Breast epithelium (tissue), 4 donors: Measurements from ENCODE around the gene RO60. TPM values are rescaled to one million over a fixed set of nuclear protein-coding genes. Genes with fewer than 3 reads are reported as not detected.

ENCODE experiments used
- DNase-seq, 2 donors: peaks; one replicate each; pipeline ENCODE4 v3.0.0-alpha.2; 2019; ENCODE audit warnings: low spot score in 2 of 2
- H3K27ac ChIP-seq, 2 donors: fragments of 200-600 bp; sonication (generic) in 1 of 2; one replicate each; pipeline ENCODE4 v1.5.1; 2016 to 2019; ENCODE audit warnings: mild to moderate bottlenecking in 1 of 2
- H3K27me3 ChIP-seq, 2 donors: fragments of 200-600 bp; sonication (generic) in 1 of 2; one replicate each; pipeline versions ENCODE4 v1.5.1 to v1.6.0; 2017 to 2019; ENCODE audit warnings: control low read depth in 1 of 2, mild to moderate bottlenecking in 1 of 2
- H3K36me3 ChIP-seq: fragments of 200-600 bp; one replicate; pipeline ENCODE4 v1.5.1; 2019
- H3K4me1 ChIP-seq, 2 donors: fragments of 200-600 bp; sonication (generic); one replicate each; pipeline ENCODE4 v1.5.1; 2016 to 2019; ENCODE audit warnings: control low read depth in 1 of 2
- H3K4me3 ChIP-seq, 3 donors: fragments of 200-600 bp; sonication (generic); 1 replicate in 2 of 3; 2 replicates in 1 of 3; pipeline ENCODE4 v1.5.1; 2016 to 2019; ENCODE audit warnings: mild to moderate bottlenecking in 3 of 3, moderate library complexity in 2 of 3
- H3K9me3 ChIP-seq, 2 donors: fragments of 200-600 bp; sonication (generic) in 1 of 2; one replicate each; pipeline ENCODE4 v1.5.1; 2016 to 2019; ENCODE audit warnings: control low read depth in 1 of 2
- CTCF ChIP-seq, 3 donors: fragments of 450-650 bp; IDR thresholded peaks; one replicate each; pipeline ENCODE4 v1.5.1; 2016 to 2017; ENCODE audit warnings: antibody characterized with exemption in 3 of 3, mild to moderate bottlenecking in 3 of 3, moderate library complexity in 3 of 3
- POLR2A ChIP-seq: fragments of 450-650 bp; IDR thresholded peaks from one replicate; pipeline ENCODE4 v1.6.1; 2016; ENCODE audit warnings: antibody characterized with exemption, mild to moderate bottlenecking, moderate library complexity
- POLR2AphosphoS5 ChIP-seq, 3 donors: sonication (generic); formaldehyde crosslinking; IDR thresholded peaks; one replicate each; pipeline ENCODE4 v1.6.1; 2017; ENCODE audit warnings: antibody characterized with exemption in 3 of 3
- intact Hi-C: fragments of 100-400 bp; cut with DNase I; formaldehyde crosslinking; loops from one replicate; pipeline ENCODE4 v1.15.1; 2023; ENCODE audit warnings: low total_unique reads
- total RNA-seq, 3 donors: library from RNA; depleted of rRNA; stranded (reverse); fragments of >200 nt; gene quantifications; one replicate each; pipeline ENCODE4 v1.1.0, GENCODE V29; 2016

Gene RO60
- total RNA-seq, 3 donors from 2014 or later, result 91.4 to 116 (median 95.1) TPM

DNA sequence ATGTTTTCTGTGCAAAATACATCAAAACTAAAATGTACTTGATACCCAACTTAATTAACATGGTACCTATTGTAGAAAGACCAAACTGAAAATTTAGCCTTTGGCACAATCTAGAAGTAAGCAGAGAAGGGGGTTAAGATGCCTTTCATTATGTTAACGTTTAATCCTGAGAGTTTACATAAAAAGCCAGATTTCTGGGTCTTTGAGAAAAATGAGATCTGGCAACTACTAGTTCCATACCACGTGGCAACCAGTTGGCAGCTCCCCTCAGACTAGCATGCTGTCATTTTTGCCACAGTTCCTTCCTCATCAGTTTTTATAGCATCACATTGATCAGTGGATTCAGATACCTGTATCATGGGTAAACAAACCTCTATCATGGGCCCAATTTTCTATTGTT, 1.5 kb downstream of the RO60 start:
- H3K27ac ChIP-seq, result peak overlapping the region; percentile 5 to 98
- intact Hi-C loops, result no loop called here

GRCh38 chr1:193062698-193063463, 3.5 kb downstream of the RO60 start:
- Histone ChIP-seq H3K9me3 (no peaks in the 10 kb centered on the region), H3K27me3 (no peaks in the 10 kb centered on the region), H3K4me3 (no peak overlapping the region), H3K27ac (no peak overlapping the region), H3K36me3 (no peaks in the 10 kb centered on the region), H3K4me1 (peaks cover 0 to 16% of the 10 kb centered on the region in 2 donors)
- intact Hi-C loops, result no loop called here
- no peak for TF ChIP-seq POLR2A
- no peak for TF ChIP-seq POLR2AphosphoS5 (IDR thresholded peaks at IDR 0.05)
- TF ChIP-seq CTCF (IDR thresholded peaks at IDR 0.05), result no peak
- DNase-seq, result no peak

More for the DNA sequence above, 1.5 kb downstream of the RO60 start:
- peak overlapping the region in 2 of 3 donors; percentile 87 to 91 for H3K4me3 ChIP-seq
- peaks cover 0 to 20% of the 10 kb centered on the region in 2 donors for H3K4me1 ChIP-seq
- no peak for TF ChIP-seq POLR2AphosphoS5 (IDR thresholded peaks at IDR 0.05)
- no peak for TF ChIP-seq POLR2A
- no peak for TF ChIP-seq CTCF (IDR thresholded peaks at IDR 0.05)
- H3K36me3 ChIP-seq, result no peaks in the 10 kb centered on the region
- no peaks in the 10 kb centered on the region for H3K27me3 ChIP-seq
- no peak for DNase-seq
- H3K9me3 ChIP-seq, result no peaks in the 10 kb centered on the region

DNA sequence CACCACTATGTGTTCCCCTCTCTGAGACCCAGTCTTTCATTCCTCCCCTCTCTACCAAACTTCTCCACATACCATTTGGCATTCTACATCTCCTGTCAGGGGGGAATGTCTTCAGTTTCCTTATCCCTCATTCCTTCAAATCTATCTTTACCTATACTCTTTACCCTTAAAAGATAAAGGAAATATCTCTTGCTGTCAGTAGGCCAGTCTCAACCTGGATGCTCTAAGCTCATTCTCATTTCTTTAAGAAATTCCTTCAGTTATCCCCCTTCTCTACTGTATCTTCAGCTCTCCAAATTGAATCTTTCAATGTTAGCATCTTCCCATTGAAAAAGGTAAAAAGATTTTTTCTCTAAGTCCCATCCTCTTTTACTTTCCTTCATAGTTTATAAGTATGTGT, 6.5 kb downstream of the RO60 start:
- Histone ChIP-seq H3K36me3 (no peaks in the 10 kb centered on the region), H3K4me3 (no peak overlapping the region), H3K9me3 (no peaks in the 10 kb centered on the region), H3K4me1 (peaks cover 0 to 9% of the 10 kb centered on the region in 2 donors), H3K27ac (no peak overlapping the region), H3K27me3 (no peaks in the 10 kb centered on the region)
- no peak for DNase-seq
- no peak for TF ChIP-seq POLR2A
- no peak for TF ChIP-seq POLR2AphosphoS5 (IDR thresholded peaks at IDR 0.05)
- no peak for TF ChIP-seq CTCF (IDR thresholded peaks at IDR 0.05)
- intact Hi-C loops, result no loop called here

GRCh38 chr1:193066606-193067005, 7.2 kb downstream of the RO60 start:
- Histone ChIP-seq H3K4me1 (peaks cover 0 to 2% of the 10 kb centered on the region in 2 donors), H3K27me3 (no peaks in the 10 kb centered on the region), H3K36me3 (no peaks in the 10 kb centered on the region), H3K9me3 (no peaks in the 10 kb centered on the region), H3K27ac (no peak overlapping the region), H3K4me3 (no peak overlapping the region)
- TF ChIP-seq POLR2A, result no peak
- TF ChIP-seq POLR2AphosphoS5 (IDR thresholded peaks at IDR 0.05), result no peak
- TF ChIP-seq CTCF (IDR thresholded peaks at IDR 0.05), result no peak
- intact Hi-C loops, result no loop called here
- no peak for DNase-seq

DNA sequence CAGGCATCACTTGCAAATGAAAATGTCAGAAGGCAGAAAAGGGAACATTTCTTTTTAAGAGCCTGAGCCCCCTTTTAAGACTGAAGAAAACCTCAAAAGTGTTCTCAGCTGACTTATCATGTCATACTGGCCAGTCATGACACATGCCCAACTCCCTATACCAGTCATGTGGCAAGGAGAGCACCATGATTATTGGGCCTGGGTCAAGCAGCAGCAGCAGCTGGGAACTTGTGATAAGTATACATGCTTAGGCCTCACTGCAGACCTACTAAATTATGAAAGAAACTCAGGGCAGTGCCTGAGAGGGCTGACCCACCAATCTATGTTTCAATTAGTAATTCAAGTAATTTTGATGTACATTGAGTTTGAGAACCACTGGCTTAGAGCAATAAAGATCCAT, 8.6 kb downstream of the RO60 start:
- no peaks in the 10 kb centered on the region for H3K9me3 ChIP-seq
- intact Hi-C loops, result no loop called here
- H3K36me3 ChIP-seq, result no peaks in the 10 kb centered on the region
- H3K4me3 ChIP-seq, result no peak overlapping the region
- H3K27me3 ChIP-seq, result no peaks in the 10 kb centered on the region
- TF ChIP-seq POLR2A (no peak), POLR2AphosphoS5 (IDR thresholded peaks at IDR 0.05) (no peak), CTCF (IDR thresholded peaks at IDR 0.05) (no peak)
- H3K4me1 ChIP-seq, result no peaks in the 10 kb centered on the region
- DNase-seq, result no peak
- no peak overlapping the region for H3K27ac ChIP-seq
